GM08714 (cell line): ENCODE results near the gene MAP1LC3B2.

Source experiments
- H3K4me3 ChIP-seq: fragments of 200-500 bp; sonication (Bioruptor generic); 2 replicates; pipeline ENCODE4 v1.5.1; 2014; ENCODE audit warnings: mild to moderate bottlenecking, low read length, inconsistent platforms
- ZNF274 ChIP-seq: IDR thresholded peaks from 2 replicates; pipeline ENCODE4 v1.6.1; 2012; ENCODE audit warnings: mild to moderate bottlenecking, low read depth, low read length

Gene MAP1LC3B2

GRCh38 chr12:116532428-116532827 is 26.8 kb upstream of the MAP1LC3B2 start:
- H3K4me3 ChIP-seq, result no peak overlapping the region
- TF ChIP-seq ZNF274, result no peak

DNA sequence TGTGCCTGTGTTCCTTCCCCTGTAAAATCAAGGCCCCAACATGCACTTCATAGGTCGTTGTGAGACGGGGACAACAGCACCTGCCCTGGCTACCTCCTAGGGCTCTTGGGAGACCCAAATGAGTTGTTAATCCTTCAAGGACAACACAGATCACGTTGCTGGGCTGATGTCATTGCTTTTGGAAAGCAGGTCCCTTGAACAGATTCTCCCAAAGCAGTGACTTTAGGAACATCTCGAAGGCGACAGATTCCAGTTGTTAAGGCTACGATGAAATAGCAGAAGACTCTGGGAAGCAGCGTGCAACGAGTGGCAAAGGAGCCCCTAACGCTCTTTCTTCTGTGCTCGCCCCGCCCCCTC is 26.2 kb upstream of the MAP1LC3B2 start:
- TF ChIP-seq ZNF274, result no peak
- no peak overlapping the region for H3K4me3 ChIP-seq

DNA sequence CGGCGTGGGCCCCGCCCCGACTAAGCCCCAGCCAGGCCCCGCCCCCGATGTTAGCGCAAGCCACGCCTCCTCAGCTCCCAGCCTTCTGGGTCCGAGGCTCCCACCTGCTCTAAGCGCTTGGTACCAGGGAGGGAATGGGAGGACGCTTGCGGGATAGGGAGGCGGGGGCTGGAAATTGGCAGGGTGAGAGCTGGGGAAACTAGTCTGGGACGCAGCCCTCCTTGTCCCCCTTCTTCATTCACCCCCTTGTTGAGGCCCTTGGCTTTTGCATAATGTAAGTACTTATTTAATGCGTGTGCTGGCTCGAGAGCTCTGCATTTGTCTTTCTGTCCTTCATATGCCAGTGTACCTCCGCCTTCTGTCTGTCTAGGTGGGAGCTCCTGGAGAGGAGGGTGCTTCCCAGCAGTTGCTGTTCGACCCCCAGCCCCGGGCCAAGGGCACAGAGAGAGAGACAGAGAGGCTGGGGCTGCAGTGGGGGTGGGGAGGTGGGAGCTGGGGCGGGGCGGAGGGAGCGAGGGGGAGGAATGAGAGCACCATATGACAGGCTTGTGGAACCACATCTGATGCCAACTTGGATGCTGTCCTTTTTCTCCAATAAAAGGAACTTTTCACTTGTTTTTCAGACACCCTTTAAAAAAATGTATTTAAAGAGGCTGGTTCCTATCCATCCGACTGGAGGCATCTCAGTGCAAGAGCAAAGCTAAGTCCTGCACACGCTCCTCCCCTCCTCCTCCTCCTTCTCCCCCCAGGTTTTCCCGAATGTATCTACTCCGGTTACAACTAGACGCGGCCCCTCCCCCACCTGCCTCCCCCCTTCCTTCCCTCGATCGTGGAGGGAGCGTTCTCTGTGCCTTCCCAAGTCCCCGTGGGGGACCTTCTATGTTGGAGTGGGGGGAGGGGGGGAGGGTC is 25.6 kb upstream of the MAP1LC3B2 start:
- peak overlapping the region; percentile 62 for H3K4me3 ChIP-seq
- no peak for TF ChIP-seq ZNF274

- TF ChIP-seq ZNF274, result no peak
- peak overlapping the region; percentile 62 for H3K4me3 ChIP-seq
Observed at GRCh38 chr12:116534311-116535121, 24.7 kb upstream of the MAP1LC3B2 start.

DNA sequence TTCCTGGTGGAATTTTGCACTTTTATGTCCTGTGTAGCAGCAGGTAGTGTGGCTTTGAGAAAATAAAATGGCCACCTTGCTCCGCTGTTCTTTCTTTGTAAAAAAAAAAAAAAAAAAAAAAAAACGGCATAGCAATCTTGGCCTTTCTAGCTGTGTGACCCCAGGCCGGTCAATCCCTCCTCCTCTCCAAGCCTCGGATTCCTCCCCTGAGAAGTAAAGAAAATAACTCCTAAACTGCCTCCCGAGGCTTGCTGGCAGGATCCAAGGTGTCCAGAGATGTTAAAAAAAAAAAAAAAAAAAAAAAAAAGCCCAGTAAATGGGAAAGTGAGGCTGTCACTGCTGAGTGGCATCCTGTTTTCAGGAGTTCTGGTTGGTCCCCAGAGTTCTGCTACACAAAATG is 23.9 kb upstream of the MAP1LC3B2 start:
- TF ChIP-seq ZNF274, result no peak
- H3K4me3 ChIP-seq, result no peak overlapping the region

DNA sequence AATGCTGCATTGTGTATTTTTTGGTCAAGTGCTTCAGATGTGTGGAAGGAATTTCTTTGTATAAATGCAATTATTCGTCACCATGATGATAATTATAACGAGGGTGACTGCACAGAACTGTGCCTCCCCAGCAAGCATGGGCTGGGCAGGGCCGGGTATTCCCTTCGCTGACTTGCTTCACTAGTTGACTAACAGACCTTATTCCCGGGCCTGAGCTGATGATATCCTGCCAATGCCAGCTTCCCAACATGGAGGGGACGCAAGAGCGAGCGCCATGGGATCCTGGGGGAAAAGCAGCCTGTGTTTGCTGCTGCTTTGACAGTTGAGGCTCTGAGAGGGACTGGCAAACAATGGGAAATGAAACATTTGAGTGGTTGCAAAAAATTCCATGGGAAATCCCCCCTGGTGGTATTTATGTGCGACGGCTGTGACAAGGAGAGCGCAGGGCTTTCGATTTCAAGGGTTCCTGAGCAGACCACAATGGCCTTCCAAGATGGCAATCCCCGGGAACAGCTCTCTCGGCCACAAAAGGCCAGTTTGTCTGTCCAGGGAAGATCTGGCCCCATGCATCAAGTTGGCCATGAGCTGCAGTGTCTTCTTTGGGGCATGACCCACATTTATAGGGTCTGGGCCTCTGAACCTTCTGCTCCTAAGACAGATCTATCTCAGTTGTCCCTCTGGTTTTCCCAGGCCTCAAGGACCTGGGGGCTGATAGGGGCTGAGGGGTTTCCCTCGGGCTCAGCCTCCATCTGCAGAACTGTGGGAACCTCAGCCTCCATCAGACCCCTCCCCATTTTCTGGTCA is 21.9 kb upstream of the MAP1LC3B2 start:
- H3K4me3 ChIP-seq, result peak overlapping the region; percentile 2; the same call in 1 of the 2 replicates
- no peak for TF ChIP-seq ZNF274

GRCh38 chr12:116538076-116538591 is 21.0 kb upstream of the MAP1LC3B2 start:
- TF ChIP-seq ZNF274, result no peak

GRCh38 chr12:116538682-116539305 is 20.4 kb upstream of the MAP1LC3B2 start:
- TF ChIP-seq ZNF274, result no peak

More at GRCh38 chr12:116538076-116538591, 21.0 kb upstream of the MAP1LC3B2 start:
- H3K4me3 ChIP-seq, result peak overlapping the region; percentile 1; the same call in 1 of the 2 replicates

DNA sequence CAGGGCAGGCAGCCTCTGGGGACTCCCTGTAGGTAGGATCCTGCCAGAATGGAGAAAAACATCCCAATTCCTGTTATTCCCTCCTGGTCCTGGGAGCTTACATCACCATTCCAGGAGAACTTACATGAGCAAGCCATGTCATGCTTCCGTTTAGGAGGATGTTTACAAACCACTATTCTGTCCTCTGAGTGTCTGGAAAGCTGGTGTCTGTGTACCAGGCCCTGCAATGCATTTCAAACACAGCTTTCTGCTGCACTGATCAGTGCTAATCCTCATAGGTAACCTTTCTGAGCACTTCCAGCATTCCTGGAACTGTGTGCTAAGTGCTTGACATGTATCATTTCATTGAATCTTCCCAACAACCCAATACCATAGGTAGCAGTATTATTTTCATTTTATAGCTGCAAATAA is 19.8 kb upstream of the MAP1LC3B2 start:
- no peak overlapping the region for H3K4me3 ChIP-seq
- TF ChIP-seq ZNF274, result no peak

More at GRCh38 chr12:116538682-116539305, 20.4 kb upstream of the MAP1LC3B2 start:
- no peak overlapping the region; the same call in 1 of the 2 replicates for H3K4me3 ChIP-seq

DNA sequence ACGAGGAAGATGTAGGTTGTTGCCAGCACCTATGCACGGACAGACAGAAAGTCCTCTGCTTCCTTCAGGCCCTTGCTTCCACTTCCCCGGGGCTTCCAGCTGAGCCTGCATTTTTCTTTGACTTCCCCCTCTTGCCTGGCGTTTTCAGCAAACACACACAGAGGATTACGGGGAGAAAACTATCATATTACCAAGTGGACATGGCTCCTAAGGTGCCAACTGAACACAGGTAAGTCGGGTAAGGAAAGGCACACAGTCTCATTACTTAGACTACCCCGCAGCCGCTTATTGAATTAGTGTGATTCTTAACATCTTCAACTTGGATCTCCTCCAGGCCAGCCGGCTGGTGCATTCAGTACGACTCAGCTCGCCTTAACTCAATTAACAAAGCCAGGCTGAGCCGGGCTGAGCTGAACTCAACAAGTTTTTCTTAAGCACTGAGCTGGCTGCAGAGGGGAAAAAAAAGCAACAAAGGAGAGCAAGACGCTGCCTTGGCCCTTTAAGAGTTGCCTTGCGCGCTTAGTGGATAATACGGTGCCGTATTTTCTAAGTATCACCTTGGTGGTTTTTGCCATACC is 19.2 kb upstream of the MAP1LC3B2 start:
- no peak overlapping the region for H3K4me3 ChIP-seq
- no peak for TF ChIP-seq ZNF274

- no peak overlapping the region for H3K4me3 ChIP-seq
Observed at GRCh38 chr12:116540622-116541152, 18.5 kb upstream of the MAP1LC3B2 start.

DNA sequence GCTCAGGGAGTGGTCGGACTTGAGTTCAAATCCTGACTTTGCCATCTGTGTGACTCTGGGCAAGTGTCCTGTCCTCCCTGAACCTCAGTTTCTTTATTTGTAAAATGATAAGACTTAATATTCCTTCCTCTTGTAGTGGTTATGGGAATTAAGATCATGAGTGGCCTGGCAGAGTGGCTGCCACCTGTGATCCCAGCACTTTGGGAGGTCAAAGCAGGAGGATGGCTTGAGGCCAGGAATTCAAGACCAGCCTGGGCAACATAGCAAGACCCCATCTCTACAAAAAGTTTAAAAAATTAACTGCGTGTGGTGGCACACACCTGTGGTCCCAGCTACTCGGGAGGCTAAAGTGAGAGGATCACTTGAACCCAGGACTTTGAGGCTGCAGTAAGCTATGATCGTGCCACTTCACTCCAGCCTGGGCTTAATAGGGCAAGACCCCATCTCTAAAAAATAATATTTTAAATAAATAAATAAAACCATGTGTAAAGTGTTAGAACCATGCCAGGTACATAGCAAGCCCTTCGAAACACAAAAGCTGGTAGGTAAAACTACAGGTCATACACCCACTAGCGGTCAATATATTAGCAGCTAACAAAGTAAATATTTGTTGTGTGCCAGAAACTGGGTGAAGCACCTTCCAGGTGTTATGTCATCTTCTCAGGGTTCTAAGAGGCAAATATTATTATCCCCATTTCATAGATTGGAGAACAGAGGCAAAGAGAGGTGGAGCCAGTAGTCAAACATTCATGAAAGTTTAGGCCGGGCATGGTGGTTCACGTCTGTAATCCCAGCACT is 17.4 kb upstream of the MAP1LC3B2 start:
- H3K4me3 ChIP-seq, result no peak overlapping the region
- TF ChIP-seq ZNF274, result no peak

More at GRCh38 chr12:116540622-116541152, 18.5 kb upstream of the MAP1LC3B2 start:
- TF ChIP-seq ZNF274, result no peak
